Parathyroid adenoma (tissue), 2 donors: ENCODE results near the gene PTPRM.

Experiments
- H2AFZ ChIP-seq: fragments of 300-600 bp; sonication (generic); one replicate; pipeline ENCODE4 v1.7.0; 2017; ENCODE audit warnings: antibody characterized with exemption, mild to moderate bottlenecking
- H3K27ac ChIP-seq: fragments of 300-600 bp; sonication (generic); one replicate; pipeline ENCODE4 v1.7.0; 2017
- H3K27me3 ChIP-seq: fragments of 300-600 bp; sonication (generic); one replicate; pipeline ENCODE4 v1.7.0; 2017; ENCODE audit warnings: low read length; ENCODE audit not compliant: control insufficient read depth, insufficient read depth
- H3K36me3 ChIP-seq: fragments of 300-600 bp; sonication (generic); one replicate; pipeline ENCODE4 v1.7.0; 2017; ENCODE audit warnings: low read length; ENCODE audit not compliant: control insufficient read depth, insufficient read depth
- H3K4me1 ChIP-seq: fragments of 300-600 bp; sonication (generic); one replicate; pipeline ENCODE4 v1.7.0; 2017; ENCODE audit warnings: control low read depth
- H3K4me2 ChIP-seq: fragments of 300-600 bp; sonication (generic); one replicate; pipeline ENCODE4 v1.7.0; 2017; ENCODE audit warnings: low read length
- H3K4me3 ChIP-seq: fragments of 300-600 bp; sonication (generic); one replicate; pipeline ENCODE4 v1.7.0; 2017; ENCODE audit warnings: low read depth, low read length
- H3K79me2 ChIP-seq: fragments of 300-600 bp; sonication (generic); one replicate; pipeline ENCODE4 v1.7.0; 2017; ENCODE audit warnings: control low read depth
- H3K9ac ChIP-seq: fragments of 300-600 bp; sonication (generic); one replicate; pipeline ENCODE4 v1.7.0; 2017; ENCODE audit warnings: mild to moderate bottlenecking
- H3K9me3 ChIP-seq: fragments of 300-600 bp; sonication (generic); one replicate; pipeline ENCODE4 v1.7.0; 2017; ENCODE audit warnings: low read length; ENCODE audit not compliant: control insufficient read depth
- CTCF ChIP-seq: fragments of 300-600 bp; sonication (generic); IDR thresholded peaks from one replicate; pipeline ENCODE4 v1.7.0; 2017; ENCODE audit warnings: antibody characterized with exemption, mild to moderate bottlenecking
- donor health status: primary hyperparathyroidism.

Gene PTPRM

GRCh38 chr18:7617738-7618422 is 50.8 kb downstream of the PTPRM start:
- Histone ChIP-seq H3K4me1 (no peaks in the 10 kb centered on the region), H3K9me3 (no peaks in the 10 kb centered on the region), H3K4me3 (no peak overlapping the region), H3K79me2 (peaks cover 8% of the 10 kb centered on the region), H2AFZ (no peak overlapping the region), H3K4me2 (no peak overlapping the region), H3K9ac (no peak overlapping the region), H3K27ac (no peak overlapping the region), H3K27me3 (no peaks in the 10 kb centered on the region), H3K36me3 (no peaks in the 10 kb centered on the region)
- no peak for TF ChIP-seq CTCF

GRCh38 chr18:7618891-7619442 is 51.9 kb downstream of the PTPRM start:
- Histone ChIP-seq H3K4me2 (no peak overlapping the region), H3K9ac (no peak overlapping the region), H3K9me3 (no peaks in the 10 kb centered on the region), H3K27me3 (no peaks in the 10 kb centered on the region), H3K4me3 (no peak overlapping the region), H3K36me3 (no peaks in the 10 kb centered on the region), H3K4me1 (no peaks in the 10 kb centered on the region), H2AFZ (no peak overlapping the region), H3K79me2 (peaks cover 10% of the 10 kb centered on the region), H3K27ac (no peak overlapping the region)
- no peak for TF ChIP-seq CTCF

GRCh38 chr18:7619676-7620075 is 52.6 kb downstream of the PTPRM start:
- Histone ChIP-seq H3K4me3 (no peak overlapping the region), H3K4me1 (no peaks in the 10 kb centered on the region), H3K4me2 (no peak overlapping the region), H3K27me3 (no peaks in the 10 kb centered on the region), H3K36me3 (no peaks in the 10 kb centered on the region), H3K9ac (no peak overlapping the region), H3K9me3 (no peaks in the 10 kb centered on the region), H3K79me2 (peaks cover 13% of the 10 kb centered on the region), H3K27ac (no peak overlapping the region), H2AFZ (no peak overlapping the region)
- TF ChIP-seq CTCF: no peak

- Histone ChIP-seq H3K36me3 (no peaks in the 10 kb centered on the region), H3K9ac (no peak overlapping the region), H3K9me3 (no peaks in the 10 kb centered on the region), H3K4me2 (no peak overlapping the region), H3K79me2 (peaks cover 14% of the 10 kb centered on the region), H3K4me1 (no peaks in the 10 kb centered on the region), H3K27me3 (no peaks in the 10 kb centered on the region), H3K4me3 (no peak overlapping the region), H2AFZ (no peak overlapping the region), H3K27ac (no peak overlapping the region)
- TF ChIP-seq CTCF: no peak
Measured at GRCh38 chr18:7622721-7623120, 55.6 kb downstream of the PTPRM start.

- no peak overlapping the region for H3K27ac ChIP-seq
- no peak overlapping the region for H3K4me3 ChIP-seq
- H3K36me3 ChIP-seq: no peaks in the 10 kb centered on the region
- no peak for TF ChIP-seq CTCF
- peaks cover 14% of the 10 kb centered on the region for H3K79me2 ChIP-seq
- H2AFZ ChIP-seq: no peak overlapping the region
- H3K9ac ChIP-seq: no peak overlapping the region
- H3K9me3 ChIP-seq: no peaks in the 10 kb centered on the region
- H3K4me2 ChIP-seq: no peak overlapping the region
- H3K4me1 ChIP-seq: no peaks in the 10 kb centered on the region
- no peaks in the 10 kb centered on the region for H3K27me3 ChIP-seq
Measured at GRCh38 chr18:7623681-7624080, 56.6 kb downstream of the PTPRM start.
